GM19099 (cell line): ENCODE results near the gene SIM2.

ENCODE experiments used
- POLR2A ChIP-seq: IDR thresholded peaks from 3 replicates; pipeline ENCODE4 v1.6.1; 2011; ENCODE audit warnings: low read depth; ENCODE audit not compliant: insufficient read length; ENCODE audit errors: extremely low read depth

SIM2 gene

GRCh38 chr21:36703123-36703522 is 4.2 kb downstream of the SIM2 start:
- TF ChIP-seq POLR2A: no peak

- TF ChIP-seq POLR2A: no peak
Observed at GRCh38 chr21:36703626-36704280, 4.8 kb downstream of the SIM2 start.

GRCh38 chr21:36704281-36704957 is 5.5 kb downstream of the SIM2 start:
- TF ChIP-seq POLR2A: no peak

GRCh38 chr21:36704958-36705678 is 6.2 kb downstream of the SIM2 start:
- no peak for TF ChIP-seq POLR2A

- no peak for TF ChIP-seq POLR2A
Observed at GRCh38 chr21:36705679-36706481, 7.0 kb downstream of the SIM2 start.

GRCh38 chr21:36706482-36706852 is 7.6 kb downstream of the SIM2 start:
- no peak for TF ChIP-seq POLR2A

DNA sequence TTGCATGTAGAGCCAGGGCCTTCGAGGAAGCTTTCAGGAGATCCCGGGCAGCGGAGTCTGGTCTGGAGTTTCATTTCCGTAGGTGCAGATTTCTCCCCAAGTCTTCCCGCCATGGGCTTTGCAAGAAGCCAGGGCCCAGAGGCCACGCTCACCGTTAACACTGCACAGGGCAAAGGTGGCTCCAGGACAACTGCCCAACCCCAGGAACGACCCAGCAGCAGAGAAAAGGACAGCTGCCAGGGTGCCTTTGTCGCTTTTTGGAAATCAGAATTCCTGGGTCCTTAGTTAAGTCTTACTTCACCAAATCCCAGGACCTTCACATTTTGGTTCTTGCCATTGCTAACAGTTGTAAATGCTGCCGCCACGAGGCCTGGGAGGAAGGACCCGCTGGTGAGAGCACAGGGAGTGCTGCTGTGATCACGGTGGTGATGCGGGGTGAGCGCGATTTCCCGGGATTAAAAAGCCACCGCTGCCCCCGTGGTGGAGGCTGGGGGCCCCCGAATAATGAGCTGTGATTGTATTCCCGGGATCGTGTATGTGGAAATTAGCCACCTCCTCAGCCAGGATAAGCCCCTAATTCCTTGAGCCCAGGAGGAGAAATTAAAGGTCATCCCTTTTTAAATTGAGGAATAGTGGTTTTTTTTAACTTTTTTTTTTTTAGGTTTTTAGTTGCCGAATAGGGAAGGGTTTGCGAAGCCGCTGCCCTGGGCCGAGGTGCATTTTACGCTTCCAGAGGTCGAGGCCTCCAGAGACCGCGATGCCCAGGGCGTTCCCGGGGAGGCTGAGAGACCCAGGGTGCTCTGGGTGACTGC is 8.2 kb downstream of the SIM2 start:
- no peak for TF ChIP-seq POLR2A

DNA sequence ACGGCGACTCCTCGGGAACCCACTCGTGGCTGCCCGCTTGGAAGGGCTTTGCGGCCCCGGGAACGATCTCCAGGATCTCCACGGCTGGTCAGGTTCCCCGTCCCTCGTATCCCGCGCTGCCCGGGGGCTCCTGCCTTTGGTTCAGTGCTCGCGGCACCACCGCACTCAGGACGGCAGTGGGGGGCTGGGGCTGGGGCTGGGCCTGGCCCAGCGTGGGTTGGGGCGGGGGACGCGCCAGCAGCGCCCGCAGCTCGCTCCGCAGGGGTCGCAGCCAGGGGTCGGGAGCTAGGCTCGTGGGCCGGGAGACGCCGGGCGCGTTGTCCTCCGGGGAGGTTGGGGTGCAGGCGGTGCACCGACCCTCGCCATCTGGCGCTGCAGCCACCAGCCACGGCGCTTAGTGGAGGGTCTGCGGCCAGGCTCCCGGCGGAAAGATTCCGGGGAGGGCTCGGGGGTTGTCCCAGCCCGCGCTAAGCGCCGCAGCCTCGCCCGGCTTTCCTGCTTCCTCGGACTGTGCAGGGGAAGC is 8.9 kb downstream of the SIM2 start:
- no peak for TF ChIP-seq POLR2A

GRCh38 chr21:36708286-36709029 is 9.5 kb downstream of the SIM2 start:
- TF ChIP-seq POLR2A: no peak

- no peak for TF ChIP-seq POLR2A
Observed at GRCh38 chr21:36709030-36709867, 10.3 kb downstream of the SIM2 start.

- no peak for TF ChIP-seq POLR2A
Observed at GRCh38 chr21:36709868-36710728, 11.2 kb downstream of the SIM2 start.

- TF ChIP-seq POLR2A: no peak
Observed at GRCh38 chr21:36710729-36711048, 11.8 kb downstream of the SIM2 start.

DNA sequence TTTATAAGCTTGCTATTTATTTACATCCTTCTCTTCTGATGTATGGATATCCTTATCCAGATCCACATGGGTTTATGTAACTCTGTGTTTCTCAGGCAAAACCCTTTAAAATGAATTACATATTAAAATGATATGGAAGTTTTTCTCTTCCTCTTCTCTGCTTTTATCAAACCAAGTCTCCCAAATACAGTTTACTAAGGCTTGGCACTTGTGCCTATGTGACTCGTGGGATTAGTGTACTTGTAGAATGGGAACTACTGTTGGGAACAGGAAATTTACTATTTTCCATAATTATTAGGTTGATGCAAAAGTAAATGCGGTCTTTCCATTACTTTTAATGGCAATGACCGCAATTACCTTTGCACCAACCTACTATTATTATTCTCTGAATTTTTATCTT is 14.8 kb downstream of the SIM2 start:
- no peak for TF ChIP-seq POLR2A
